Spleen (tissue), 11 donors: Measurements from ENCODE around the gene BPI. TPM values are rescaled to one million over a fixed set of nuclear protein-coding genes. Genes with fewer than 3 reads are reported as not detected.
A peak's percentile ranks its signal among the peaks of the same experiment; 100 is the strongest.

Source experiments
- DNase-seq: peaks from one replicate; pipeline ENCODE4 v3.0.0-alpha.2; 2020
- H3K27ac ChIP-seq, 8 donors: fragments of 200-600 bp; sonication (generic) in 7 of 8; 1 replicate in 4 of 8; 2 replicates in 4 of 8; pipeline versions ENCODE4 v1.5.0 to v1.8.0; 2016 to 2021; ENCODE audit warnings: inconsistent platforms in 4 of 8, mild to moderate bottlenecking in 4 of 8, moderate library complexity in 1 of 8
- H3K27me3 ChIP-seq, 7 donors: fragments of 200-600 bp; sonication (generic) in 6 of 7; replicated peaks in 1 of 7; 1 replicate in 4 of 7; 2 replicates in 3 of 7; pipeline versions ENCODE4 v1.5.0 to v1.8.0; 2016 to 2021; ENCODE audit warnings: inconsistent platforms in 3 of 7, mild to moderate bottlenecking in 1 of 7
- H3K36me3 ChIP-seq, 6 donors: fragments of 200-600 bp; sonication (generic) in 5 of 6; 1 replicate in 4 of 6; 2 replicates in 2 of 6; pipeline versions ENCODE4 v1.5.0 to v1.8.0; 2016 to 2021; ENCODE audit warnings: inconsistent platforms in 2 of 6
- H3K4me1 ChIP-seq, 6 donors: fragments of 200-600 bp; sonication (generic) in 5 of 6; 1 replicate in 3 of 6; 2 replicates in 3 of 6; pipeline versions ENCODE4 v1.5.0 to v1.8.0; 2016 to 2021; ENCODE audit warnings: inconsistent platforms in 3 of 6
- H3K4me3 ChIP-seq, 8 donors: fragments of 200-600 bp; sonication (generic) in 7 of 8; 1 replicate in 4 of 8; 2 replicates in 4 of 8; pipeline versions ENCODE4 v1.5.0 to v1.8.0; 2016 to 2021; ENCODE audit warnings: inconsistent platforms in 4 of 8, mild to moderate bottlenecking in 4 of 8, moderate library complexity in 2 of 8
- H3K9me3 ChIP-seq, 8 donors: fragments of 200-600 bp; sonication (generic) in 7 of 8; 1 replicate in 4 of 8; 2 replicates in 4 of 8; pipeline versions ENCODE4 v1.5.0 to v1.8.0; 2016 to 2021; ENCODE audit warnings: inconsistent platforms in 4 of 8
- CTCF ChIP-seq, 11 experiments: fragments of 200-600 bp in 7 of 11; fragments of 450-650 bp in 4 of 11; sonication (generic) in 4 of 11; IDR thresholded peaks in 8 of 11; conservative IDR thresholded peaks in 3 of 11; 1 replicate in 7 of 11; 2 replicates in 4 of 11; pipeline versions ENCODE4 v1.4.0 to v1.8.0; 2016 to 2021; ENCODE audit warnings: antibody characterized with exemption in 11 of 11, inconsistent platforms in 4 of 11, mild to moderate bottlenecking in 1 of 11
- POLR2A ChIP-seq, 3 donors: fragments of 450-650 bp; IDR thresholded peaks; one replicate each; pipeline ENCODE4 v1.5.1; 2017; ENCODE audit warnings: antibody characterized with exemption in 3 of 3, mild to moderate bottlenecking in 1 of 3
- POLR2AphosphoS5 ChIP-seq, 3 donors: sonication (generic); formaldehyde crosslinking; IDR thresholded peaks; one replicate each; pipeline ENCODE4 v1.5.1; 2017; ENCODE audit warnings: antibody characterized with exemption in 3 of 3
- WGBS, 5 donors: extraction: QIAGEN DNeasy Blood & Tissue Kit in 3 of 5; methylation state at CpG; one replicate each; pipeline versions ENCODE4 v1.1.5 to v1.1.7; 2013 to 2018; 5-methylcytosine and 5-hydroxymethylcytosine counted together
- intact Hi-C: fragments of 100-400 bp; cut with DNase I; formaldehyde crosslinking; loops from one replicate; pipeline ENCODE4 v1.15.0; 2023; ENCODE audit warnings: low total_unique reads
- polyA plus RNA-seq, 3 donors: library from polyadenylated mRNA; stranded (reverse); fragments of 200-250 nt; gene quantifications; one replicate each; pipeline ENCODE4 v1.2.1, GENCODE V29; 2013
- total RNA-seq, 7 donors: library from RNA; depleted of rRNA in 3 of 7; stranded (reverse); fragments of >200 nt in 3 of 7; fragmentation: NEBNext Ultra II Directional in 4 of 7; extraction: Animal tissue kit (Norgen Biotek cat#: 25700) in 4 of 7; gene quantifications; one replicate each; pipeline versions ENCODE4 v1.1.0 to v1.2.1, GENCODE V29; 2016 to 2021
- donor health status: healthy with polysubstance abuse.
- donor health status: DM: no; HTN: no; CAD: no; lungs with moderate emphysema.
- donor health status: DM: no; HTN: no; CAD: no.
- donor health status: Bipolar disorder and iron deficiency.
- donor health status: healthy.
- donor health status: DM: no; HTN: no; CAD: no.
- donor health status: DM: yes; HTN: yes; CAD: no.

The BPI gene
- total and polyA plus RNA-seq, 10 donors: 1.1 to 49.4 (median 4.3) TPM

GRCh38 chr20:38363004-38363747, 59.2 kb downstream of the BPI start:
- DNase-seq: no peak
- Histone ChIP-seq H3K9me3 (no peaks in the 10 kb centered on the region), H3K4me1 (no peaks in the 10 kb centered on the region), H3K4me3 (no peak overlapping the region), H3K27ac (no peak overlapping the region), H3K36me3 (no peaks in the 10 kb centered on the region), H3K27me3 (peaks cover 0 to 3% (median 0%) of the 10 kb centered on the region in 7 donors)
- WGBS, 5 donors: 88 to 94% (median 90%) methylated on average over 8 of the region's 8 CpGs
- TF ChIP-seq CTCF (IDR thresholded peaks at IDR 0.05 in 8 of 11, conservative IDR thresholded peaks at IDR 0.05 in 3 of 11): no peak
- no peak for TF ChIP-seq POLR2A (IDR thresholded peaks at IDR 0.05)
- no peak for TF ChIP-seq POLR2AphosphoS5 (IDR thresholded peaks at IDR 0.05)
- intact Hi-C loops: no loop called here

- intact Hi-C loops: no loop called here
- TF ChIP-seq POLR2A (IDR thresholded peaks at IDR 0.05) (no peak), CTCF (IDR thresholded peaks at IDR 0.05 in 8 of 11, conservative IDR thresholded peaks at IDR 0.05 in 3 of 11) (no peak), POLR2AphosphoS5 (IDR thresholded peaks at IDR 0.05) (no peak)
- H3K4me3 ChIP-seq: no peak overlapping the region
- no peaks in the 10 kb centered on the region for H3K9me3 ChIP-seq
- H3K27me3 ChIP-seq: peaks cover 0 to under 1% (median 0%) of the 10 kb centered on the region in 7 donors
- no peak for DNase-seq
- WGBS, 5 donors: 19 to 29% (median 26%) methylated on average over 2 of the region's 2 CpGs
- H3K4me1 ChIP-seq: peaks cover 0 to 9% (median 0%) of the 10 kb centered on the region in 6 donors
- no peaks in the 10 kb centered on the region for H3K36me3 ChIP-seq
- no peak overlapping the region for H3K27ac ChIP-seq
These were observed 65.4 kb downstream of the BPI start for GRCh38 chr20:38369389-38369788.

- DNase-seq: no peak
- Histone ChIP-seq H3K27me3 (no peaks in the 10 kb centered on the region), H3K9me3 (no peaks in the 10 kb centered on the region), H3K36me3 (no peaks in the 10 kb centered on the region), H3K27ac (peak overlapping the region in 7 of 8 donors; percentile 5 to 81 (median 75)), H3K4me3 (no peak overlapping the region), H3K4me1 (peaks cover 0 to 10% (median 0%) of the 10 kb centered on the region in 6 donors)
- 74 to 83% (median 78%) methylated on average over 5 of the region's 5 CpGs for WGBS, 5 donors
- intact Hi-C loops: no loop called here
- TF ChIP-seq POLR2AphosphoS5 (IDR thresholded peaks at IDR 0.05): no peak
- no peak for TF ChIP-seq POLR2A (IDR thresholded peaks at IDR 0.05)
- no peak for TF ChIP-seq CTCF (IDR thresholded peaks at IDR 0.05 in 8 of 11, conservative IDR thresholded peaks at IDR 0.05 in 3 of 11)
These were observed 68.8 kb downstream of the BPI start for GRCh38 chr20:38372806-38373205.

- no peaks in the 10 kb centered on the region for H3K27me3 ChIP-seq
- H3K9me3 ChIP-seq: no peaks in the 10 kb centered on the region
- peak overlapping the region in 7 of 8 donors; percentile 5 to 81 (median 75) for H3K27ac ChIP-seq
- H3K4me1 ChIP-seq: peaks cover 0 to 10% (median 0%) of the 10 kb centered on the region in 6 donors
- H3K4me3 ChIP-seq: no peak overlapping the region
- 51 to 65% (median 55%) methylated on average over 7 of the region's 7 CpGs for WGBS, 5 donors
- intact Hi-C loops: no loop called here
- DNase-seq: no peak
- TF ChIP-seq POLR2AphosphoS5 (IDR thresholded peaks at IDR 0.05) (peak in 1 of 3 donors; percentile 72), CTCF (IDR thresholded peaks at IDR 0.05 in 8 of 11, conservative IDR thresholded peaks at IDR 0.05 in 3 of 11) (no peak), POLR2A (IDR thresholded peaks at IDR 0.05) (no peak)
- H3K36me3 ChIP-seq: no peaks in the 10 kb centered on the region
These were observed 69.4 kb downstream of the BPI start for GRCh38 chr20:38373231-38373867.
